DND-41 (cell line): ENCODE data around the gene PTPRN.

ENCODE experiments used
- ATAC-seq: fragments of 200-7000 bp; cut with Tn5 transposase; 3 replicates; pipeline ENCODE4 v1.9.1; 2021; ENCODE audit warnings: low read depth; ENCODE audit not compliant: insufficient read depth
- DNase-seq: peaks from one replicate; pipeline ENCODE4 v3.0.0-alpha.2; 2020
- H2AFZ ChIP-seq: 2 replicates; pipeline ENCODE4 v1.6.0; 2012; ENCODE audit warnings: low read depth, low read length
- H3K27ac ChIP-seq: 2 replicates; pipeline ENCODE4 v1.5.1; 2012; ENCODE audit warnings: low read length, inconsistent platforms
- H3K27me3 ChIP-seq: fragments of 200-600 bp; sonication (generic); 2 replicates; pipeline ENCODE4 v1.6.0; 2012; ENCODE audit warnings: low read length, mild to moderate bottlenecking, inconsistent platforms; ENCODE audit not compliant: insufficient read depth, poor library complexity
- H3K36me3 ChIP-seq: 2 replicates; pipeline ENCODE4 v1.5.1; 2012; ENCODE audit warnings: low read length, inconsistent platforms; ENCODE audit not compliant: insufficient read depth
- H3K4me1 ChIP-seq: 2 replicates; pipeline ENCODE4 v1.5.1; 2012; ENCODE audit warnings: mild to moderate bottlenecking, low read length; ENCODE audit not compliant: insufficient read depth
- H3K4me2 ChIP-seq: 2 replicates; pipeline ENCODE4 v1.6.0; 2012; ENCODE audit warnings: mild to moderate bottlenecking, moderate library complexity, low read length, inconsistent platforms; ENCODE audit not compliant: insufficient read depth
- H3K4me3 ChIP-seq, 2 experiments: fragments of 200-600 bp in 1 of 2; shearing (Covaris generic) in 1 of 2; 2 replicates each; pipeline ENCODE4 v1.5.1; 2012 to 2016; ENCODE audit warnings: inconsistent platforms in 2 of 2, low read length in 2 of 2, mild to moderate bottlenecking in 2 of 2, low read depth in 1 of 2, moderate library complexity in 1 of 2
- H3K79me2 ChIP-seq: 2 replicates; pipeline ENCODE4 v1.6.0; 2012; ENCODE audit warnings: low read length, inconsistent platforms; ENCODE audit not compliant: insufficient read depth
- H3K9ac ChIP-seq: 2 replicates; pipeline ENCODE4 v1.6.0; 2012; ENCODE audit warnings: low read depth, mild to moderate bottlenecking, inconsistent platforms, low read length, moderate library complexity
- H3K9me3 ChIP-seq: 2 replicates; pipeline ENCODE4 v1.5.1; 2012; ENCODE audit warnings: low read length, moderate library complexity, mild to moderate bottlenecking, inconsistent platforms; ENCODE audit not compliant: insufficient read depth, severe bottlenecking
- H4K20me1 ChIP-seq: 2 replicates; pipeline ENCODE4 v1.6.0; 2012; ENCODE audit warnings: low read length; ENCODE audit not compliant: insufficient read depth
- CTCF ChIP-seq: IDR thresholded peaks from 2 replicates; pipeline ENCODE4 v1.5.1; 2012; ENCODE audit warnings: borderline replicate concordance, low read length, moderate library complexity, mild to moderate bottlenecking; ENCODE audit not compliant: poor library complexity, severe bottlenecking; ENCODE audit errors: extremely low read depth
- EZH2 ChIP-seq: IDR thresholded peaks from 3 replicates; pipeline ENCODE4 v1.6.1; 2012; ENCODE audit warnings: borderline replicate concordance, low read depth, mild to moderate bottlenecking, moderate library complexity, low read length, inconsistent platforms; ENCODE audit not compliant: severe bottlenecking

Gene PTPRN

DNA sequence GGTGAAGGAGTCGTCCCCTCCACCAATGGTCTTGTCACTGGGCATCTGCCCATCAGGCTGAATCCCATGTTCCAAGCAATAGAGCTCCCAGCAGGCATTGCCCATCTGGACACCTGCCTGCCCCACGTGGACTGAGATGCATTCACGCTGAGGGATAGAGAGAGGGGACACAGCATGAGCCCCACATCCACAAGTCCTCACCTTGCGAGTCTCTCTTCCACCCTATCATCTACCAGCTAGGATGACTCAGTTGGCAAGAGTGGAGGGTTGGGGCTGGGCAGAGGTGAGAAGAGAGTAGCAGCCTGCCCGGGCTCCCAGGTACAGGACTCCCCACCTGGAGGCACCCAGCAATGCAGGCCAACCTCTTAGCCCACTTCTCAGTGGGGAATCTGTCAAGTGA, 57.1 kb downstream of the PTPRN start:
- H3K4me3 ChIP-seq = no peak overlapping the region
- H3K9ac ChIP-seq = no peak overlapping the region
- H3K27ac ChIP-seq = no peak overlapping the region

DNA sequence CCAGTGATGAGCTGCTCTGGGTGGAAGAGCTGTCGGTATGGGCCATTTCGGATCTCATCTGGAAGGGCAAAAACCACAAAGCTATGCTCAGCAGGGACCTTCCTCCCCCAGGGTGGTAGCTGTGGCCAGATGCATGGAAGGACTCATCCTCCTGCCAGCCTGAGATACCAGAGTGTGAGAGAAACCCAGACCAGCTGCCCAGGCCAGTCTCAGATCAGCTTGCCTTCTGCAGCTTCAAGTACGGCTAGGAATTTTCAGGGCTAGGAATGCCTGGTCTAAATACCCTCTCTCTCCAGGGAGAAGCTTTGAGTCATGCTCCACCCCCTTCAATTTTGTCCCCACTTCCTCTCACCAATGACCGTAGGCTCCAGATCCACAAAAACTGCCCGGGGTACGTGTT, 57.5 kb downstream of the PTPRN start:
- Histone ChIP-seq H3K9ac (no peak overlapping the region), H2AFZ (no peak overlapping the region), H3K4me1 (peaks cover 58% of the 10 kb centered on the region), H3K27me3 (peaks cover 39% of the 10 kb centered on the region), H3K27ac (no peak overlapping the region), H3K4me2 (no peak overlapping the region), H4K20me1 (peaks cover 51% of the 10 kb centered on the region), H3K9me3 (no peaks in the 10 kb centered on the region), H3K36me3 (peaks cover 6% of the 10 kb centered on the region), H3K4me3 (no peak overlapping the region), H3K79me2 (0 out of 2 replicates have a peak, but pooled peaks cover under 1% of the 10 kb centered on the region)
- no peak for TF ChIP-seq CTCF
- no peak for TF ChIP-seq EZH2
- no peak for ATAC-seq
- DNase-seq = no peak

More for the DNA sequence above, 57.1 kb downstream of the PTPRN start:
- Histone ChIP-seq H3K27me3 (peaks cover 39% of the 10 kb centered on the region), H4K20me1 (peaks cover 48% of the 10 kb centered on the region), H3K4me1 (peaks cover 53% of the 10 kb centered on the region), H2AFZ (no peak overlapping the region), H3K79me2 (no peaks in the 10 kb centered on the region), H3K9me3 (no peaks in the 10 kb centered on the region), H3K36me3 (peaks cover 6% of the 10 kb centered on the region), H3K4me2 (no peak overlapping the region)
- ATAC-seq (no peak), DNase-seq (no peak)
- no peak for TF ChIP-seq EZH2
- TF ChIP-seq CTCF = no peak

DNA sequence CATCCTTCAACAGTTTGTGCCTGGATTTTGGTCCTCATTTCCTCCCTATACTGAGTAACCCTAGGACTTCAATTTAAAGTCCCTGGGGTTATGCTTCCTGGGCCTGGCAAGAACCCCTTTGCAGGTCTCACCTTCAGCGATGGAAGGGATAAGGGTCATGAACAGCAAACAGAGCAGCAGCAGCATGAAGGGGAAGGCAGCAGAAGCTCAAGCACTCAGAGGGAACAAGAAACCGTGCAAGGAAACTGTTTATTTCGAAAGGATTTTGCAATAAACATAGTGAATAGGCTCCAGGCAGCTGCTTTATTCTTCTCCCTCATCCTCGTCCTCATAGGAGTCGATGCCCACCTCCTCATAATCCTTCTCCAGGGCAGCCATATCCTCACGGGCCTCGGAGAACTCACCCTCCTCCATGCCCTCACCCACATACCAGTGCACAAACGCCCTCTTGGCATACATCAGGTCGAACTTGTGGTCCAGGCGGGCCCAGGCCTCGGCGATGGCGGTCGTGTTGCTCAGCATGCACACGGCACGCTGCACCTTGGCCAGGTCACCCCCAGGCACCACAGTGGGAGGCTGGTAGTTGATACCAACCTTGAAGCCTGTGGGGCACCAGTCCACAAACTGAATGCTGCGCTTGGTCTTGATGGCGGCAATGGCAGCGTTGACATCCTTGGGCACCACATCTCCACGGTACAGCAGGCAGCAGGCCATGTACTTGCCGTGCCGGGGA, 59.0 kb downstream of the PTPRN start:
- Histone ChIP-seq H3K4me2 (no peak overlapping the region), H3K4me1 (peaks cover 68% of the 10 kb centered on the region), H3K9me3 (no peaks in the 10 kb centered on the region), H3K36me3 (peaks cover 6% of the 10 kb centered on the region), H3K9ac (no peak overlapping the region), H3K79me2 (peaks cover 14% of the 10 kb centered on the region), H3K4me3 (no peak overlapping the region), H4K20me1 (peaks cover 53% of the 10 kb centered on the region), H3K27me3 (peaks cover 37% of the 10 kb centered on the region), H2AFZ (no peak overlapping the region), H3K27ac (no peak overlapping the region)
- TF ChIP-seq EZH2 (no peak), CTCF (no peak)
- ATAC-seq = no peak
- DNase-seq = no peak
